HFF-Myc (cell line): ENCODE measurements around the gene NUP210.

Experiments used
- DNase-seq: peaks from one replicate; pipeline ENCODE4 v3.0.0-alpha.2; 2011; ENCODE audit warnings: low read depth; ENCODE audit errors: extremely low read depth
- H3K4me3 ChIP-seq: replicated peaks from 2 replicates; pipeline ENCODE4 v1.5.1; 2011; ENCODE audit warnings: low read depth, mild to moderate bottlenecking, control low read depth, low read length
- TF ChIP-seq, protein P1 (sequence below): IDR thresholded peaks from 2 replicates; pipeline ENCODE4 v1.5.1; 2012; ENCODE audit warnings: mild to moderate bottlenecking, low read depth, low read length, control low read depth; ENCODE audit errors: missing control alignments

The NUP210 gene

DNA sequence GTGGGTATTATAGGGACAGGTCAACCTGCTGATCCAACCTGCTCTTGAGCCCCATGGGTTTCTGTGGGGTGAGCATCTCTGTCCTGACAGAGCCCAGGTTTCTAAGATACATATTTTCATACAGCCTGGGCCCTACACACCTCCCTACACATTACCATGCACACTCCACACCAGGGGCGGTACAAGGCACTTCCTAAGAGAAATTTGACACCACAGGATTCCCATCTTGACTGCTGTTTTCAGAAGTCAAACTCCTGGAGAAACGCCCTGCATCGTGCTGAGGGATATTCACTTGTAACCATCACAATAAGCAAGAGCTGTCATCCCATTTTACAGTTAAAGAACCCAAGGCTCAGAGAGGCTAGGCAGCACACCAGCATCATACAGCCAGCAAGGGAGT is 50.1 kb downstream of the NUP210 start:
- TF ChIP-seq, protein P1, sequence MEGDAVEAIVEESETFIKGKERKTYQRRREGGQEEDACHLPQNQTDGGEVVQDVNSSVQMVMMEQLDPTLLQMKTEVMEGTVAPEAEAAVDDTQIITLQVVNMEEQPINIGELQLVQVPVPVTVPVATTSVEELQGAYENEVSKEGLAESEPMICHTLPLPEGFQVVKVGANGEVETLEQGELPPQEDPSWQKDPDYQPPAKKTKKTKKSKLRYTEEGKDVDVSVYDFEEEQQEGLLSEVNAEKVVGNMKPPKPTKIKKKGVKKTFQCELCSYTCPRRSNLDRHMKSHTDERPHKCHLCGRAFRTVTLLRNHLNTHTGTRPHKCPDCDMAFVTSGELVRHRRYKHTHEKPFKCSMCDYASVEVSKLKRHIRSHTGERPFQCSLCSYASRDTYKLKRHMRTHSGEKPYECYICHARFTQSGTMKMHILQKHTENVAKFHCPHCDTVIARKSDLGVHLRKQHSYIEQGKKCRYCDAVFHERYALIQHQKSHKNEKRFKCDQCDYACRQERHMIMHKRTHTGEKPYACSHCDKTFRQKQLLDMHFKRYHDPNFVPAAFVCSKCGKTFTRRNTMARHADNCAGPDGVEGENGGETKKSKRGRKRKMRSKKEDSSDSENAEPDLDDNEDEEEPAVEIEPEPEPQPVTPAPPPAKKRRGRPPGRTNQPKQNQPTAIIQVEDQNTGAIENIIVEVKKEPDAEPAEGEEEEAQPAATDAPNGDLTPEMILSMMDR, result no peak
- H3K4me3 ChIP-seq, result no peak overlapping the region
- no peak for DNase-seq

DNA sequence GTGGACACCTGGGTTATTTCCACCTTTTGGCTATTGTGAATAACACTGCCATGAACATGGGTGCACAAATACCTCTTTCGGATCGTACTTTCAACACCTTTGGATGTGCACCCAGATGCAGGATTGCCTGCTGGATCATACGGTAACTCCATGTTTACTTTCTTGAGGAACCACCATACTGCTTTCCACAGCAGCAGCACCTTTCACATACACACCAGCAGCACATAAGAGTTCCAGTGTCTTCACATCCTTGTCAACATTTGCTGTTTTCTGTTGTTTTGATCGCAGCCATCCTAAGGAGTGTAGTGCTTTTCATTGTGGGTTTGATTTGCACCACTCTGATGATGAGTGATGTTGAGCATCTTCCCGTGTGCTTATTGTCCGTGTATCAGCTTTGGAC is 51.3 kb downstream of the NUP210 start:
- TF ChIP-seq, protein P1, result no peak
- DNase-seq, result no peak

GRCh38 chr3:13367728-13368127 is 52.4 kb downstream of the NUP210 start:
- H3K4me3 ChIP-seq, result no peak overlapping the region
- TF ChIP-seq, protein P1, result no peak
- DNase-seq, result no peak

More for the DNA sequence above, 51.3 kb downstream of the NUP210 start:
- H3K4me3 ChIP-seq, result no peak overlapping the region

- no peak overlapping the region for H3K4me3 ChIP-seq
- DNase-seq, result no peak
- TF ChIP-seq, protein P1, result no peak
These were observed 54.4 kb downstream of the NUP210 start for GRCh38 chr3:13365390-13366379.

DNA sequence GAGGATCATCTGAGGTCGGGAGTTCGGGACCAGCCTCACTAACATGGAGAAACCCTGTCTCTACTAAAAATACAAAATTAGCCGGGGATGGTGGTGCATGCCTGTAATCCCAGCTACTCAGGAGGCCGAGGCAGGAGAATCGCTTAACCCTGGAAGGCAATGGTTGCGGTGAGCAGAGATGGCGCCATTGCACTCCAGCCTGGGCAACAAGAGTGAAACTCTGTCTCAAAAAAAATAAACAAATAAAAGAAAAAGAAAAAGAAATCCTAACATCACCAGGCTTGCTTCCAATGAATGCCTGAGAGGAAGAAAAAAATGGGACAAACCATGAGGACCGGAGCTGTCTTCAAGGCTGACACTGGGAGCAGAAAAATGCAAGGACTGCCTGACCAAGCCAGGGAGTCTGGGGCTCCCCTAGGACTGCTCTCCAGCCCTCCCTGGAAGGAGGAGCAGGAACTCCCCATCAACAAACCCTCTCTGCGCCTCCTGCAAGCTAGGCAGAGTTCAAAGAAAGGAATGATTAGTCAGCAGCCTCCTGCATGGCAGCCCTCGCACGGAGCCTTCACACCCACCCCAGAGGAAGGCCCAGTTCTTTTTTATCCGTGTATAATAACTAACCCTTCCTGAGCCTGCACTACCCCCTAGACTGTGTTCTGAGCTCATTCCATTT is 55.4 kb downstream of the NUP210 start:
- TF ChIP-seq, protein P1, result no peak
- H3K4me3 ChIP-seq, result no peak overlapping the region
- DNase-seq, result no peak

GRCh38 chr3:13362551-13362950 is 57.6 kb downstream of the NUP210 start:
- TF ChIP-seq, protein P1, result no peak
- no peak for DNase-seq
- H3K4me3 ChIP-seq, result no peak overlapping the region
